DMS 273 (cell line): Measurements from ENCODE around the gene MYLK.

ENCODE experiments used
- DNase-seq: peaks from one replicate; lab custom pipeline; 2025; ENCODE audit not compliant: unreplicated experiment; lab: John Stamatoyannopoulos, UW

The MYLK gene

GRCh38 chr3:123778525-123778924, 105.6 kb downstream of the MYLK start:
- DNase-seq: no peak

DNA sequence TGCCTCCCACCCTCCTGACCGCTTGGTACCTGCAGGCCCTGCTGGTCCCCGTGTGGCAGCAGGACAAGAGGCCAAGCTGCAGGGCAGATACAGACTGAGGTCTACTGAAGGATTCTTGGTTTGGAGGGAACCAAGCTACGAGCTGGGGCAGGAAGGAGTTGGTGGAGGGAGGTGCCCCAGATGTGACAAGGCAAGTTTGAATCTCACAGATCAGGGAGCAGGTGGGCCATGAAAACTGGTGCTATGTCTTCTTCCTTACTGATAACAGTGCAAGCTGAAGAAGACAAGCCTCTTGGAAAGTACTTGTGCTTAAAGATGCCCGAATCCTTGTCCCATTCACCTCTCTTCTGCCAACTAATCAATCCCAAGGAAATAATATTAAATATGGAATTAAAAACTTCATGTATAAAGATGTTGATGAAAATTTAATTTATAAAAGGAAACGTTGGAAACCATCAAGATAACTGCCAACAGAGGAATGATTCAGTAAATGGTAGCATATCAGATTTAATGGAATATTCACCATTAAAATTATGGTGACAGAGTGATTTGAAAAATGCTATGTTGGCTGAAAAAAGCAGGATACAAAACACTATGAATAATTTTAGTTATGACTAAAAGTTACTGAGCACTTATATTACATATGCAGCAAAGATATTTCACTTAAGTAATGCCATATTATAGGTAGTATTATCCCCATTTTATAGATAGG, 107.9 kb downstream of the MYLK start:
- DNase-seq: no peak

GRCh38 chr3:123774474-123774873, 109.7 kb downstream of the MYLK start:
- no peak for DNase-seq

GRCh38 chr3:123773681-123774431, 110.3 kb downstream of the MYLK start:
- peak; percentile 69 for DNase-seq

- no peak for DNase-seq
Measured at GRCh38 chr3:123769356-123769743, 114.8 kb downstream of the MYLK start.

- DNase-seq: no peak
Measured at GRCh38 chr3:123768480-123769355, 115.4 kb downstream of the MYLK start.

DNA sequence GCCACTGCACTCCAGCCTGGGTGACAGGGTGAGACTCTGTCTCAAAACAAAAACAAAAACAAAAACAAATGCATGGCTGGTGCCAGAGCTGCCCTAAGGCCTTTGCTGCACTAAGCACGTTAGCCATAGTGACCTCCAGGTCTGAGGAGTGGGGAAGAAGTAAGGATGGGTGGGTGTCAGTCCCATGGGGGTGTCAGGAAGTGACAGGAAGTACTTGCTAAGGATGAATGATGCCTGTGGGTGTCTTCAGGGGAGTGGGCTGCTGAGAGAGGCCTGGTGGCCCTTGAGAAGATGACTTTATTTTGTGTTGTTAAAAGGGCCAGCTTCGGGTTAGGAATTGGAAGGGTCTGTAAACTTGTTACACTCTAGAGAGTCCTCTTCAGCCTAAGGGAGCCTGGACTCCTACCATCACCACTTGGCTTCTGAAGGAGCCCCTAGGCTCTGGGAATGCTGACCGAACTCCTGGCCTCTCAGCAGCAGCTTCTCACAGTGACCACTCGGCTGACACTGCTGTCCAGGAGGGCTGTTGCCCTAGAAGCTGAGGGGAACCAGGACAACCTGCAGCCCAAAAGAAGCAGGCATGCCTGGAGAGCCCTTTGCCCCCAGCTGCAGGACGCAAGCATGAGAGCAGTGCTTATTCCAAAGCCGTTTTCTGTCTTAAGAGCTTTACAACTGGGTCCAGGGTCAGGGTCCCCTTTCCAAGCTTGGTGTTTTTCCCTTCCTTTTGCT, 116.4 kb downstream of the MYLK start:
- no peak for DNase-seq

DNA sequence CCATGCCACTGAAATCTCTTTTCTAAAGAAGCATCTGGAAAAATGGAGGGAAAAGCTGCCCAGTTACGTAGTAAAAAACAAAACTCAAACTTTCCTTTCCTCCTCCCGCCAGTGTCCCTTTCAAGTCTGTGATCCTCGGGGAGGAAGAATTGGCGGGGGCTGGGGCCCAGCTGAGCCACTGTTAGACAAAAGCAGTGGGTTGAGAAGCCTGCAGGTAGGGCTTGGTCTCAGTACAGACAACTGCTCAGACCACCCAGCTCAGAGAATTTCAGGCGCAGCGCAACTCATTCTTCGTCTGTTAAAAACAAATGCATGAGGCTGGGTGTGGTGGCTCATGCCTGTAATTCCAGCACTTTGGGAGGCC, 117.1 kb downstream of the MYLK start:
- no peak for DNase-seq

GRCh38 chr3:123766193-123767008, 117.7 kb downstream of the MYLK start:
- DNase-seq: no peak

DNA sequence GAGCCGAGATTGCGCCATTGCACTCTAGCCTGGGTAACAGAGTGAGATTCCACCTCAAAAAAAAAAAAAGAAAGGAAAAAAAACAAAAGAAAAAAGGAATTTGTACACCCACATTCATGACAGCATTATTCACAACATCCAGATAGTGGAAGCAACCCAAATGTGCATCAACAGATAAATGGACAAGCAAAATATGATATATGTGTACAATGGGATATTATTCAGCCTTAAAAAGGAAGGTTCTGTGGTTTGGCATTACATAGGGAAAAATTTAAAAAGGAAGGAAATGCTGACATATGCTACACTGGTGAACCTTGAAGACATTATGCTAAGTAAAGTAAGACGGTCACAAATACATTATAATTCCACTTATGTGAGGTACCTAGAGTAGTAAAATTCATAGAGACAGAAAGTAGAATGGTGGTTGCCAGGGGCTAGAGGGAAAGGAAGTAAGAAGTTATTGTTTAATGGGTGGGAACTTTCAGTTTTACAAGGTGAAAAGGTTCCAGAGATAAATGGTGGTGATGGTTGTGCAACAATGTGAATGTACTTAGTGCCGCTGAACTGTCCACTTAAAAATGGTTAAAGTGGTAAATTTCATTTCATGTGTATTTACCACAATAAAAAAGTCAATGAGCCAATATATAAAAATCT, 118.5 kb downstream of the MYLK start:
- no peak for DNase-seq

DNA sequence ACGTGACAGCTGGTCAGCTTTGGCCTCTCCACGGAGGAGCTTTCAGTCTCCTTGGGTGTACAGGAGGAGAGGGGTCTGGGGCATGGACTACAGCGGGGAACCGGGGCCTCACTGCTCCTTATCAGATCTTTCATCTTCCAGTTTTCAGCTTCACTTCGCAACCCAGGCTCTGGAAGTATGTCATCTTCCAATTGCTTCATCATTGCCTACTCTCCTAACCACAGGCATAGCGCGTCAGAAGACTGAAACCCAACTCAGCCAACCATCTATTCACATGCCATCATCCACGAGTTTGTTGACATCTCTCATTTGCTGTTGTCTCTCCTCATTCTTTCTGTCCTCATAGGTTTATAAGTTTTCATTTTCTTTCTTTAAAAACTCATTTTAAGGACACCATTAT, 119.5 kb downstream of the MYLK start:
- DNase-seq: no peak

DNA sequence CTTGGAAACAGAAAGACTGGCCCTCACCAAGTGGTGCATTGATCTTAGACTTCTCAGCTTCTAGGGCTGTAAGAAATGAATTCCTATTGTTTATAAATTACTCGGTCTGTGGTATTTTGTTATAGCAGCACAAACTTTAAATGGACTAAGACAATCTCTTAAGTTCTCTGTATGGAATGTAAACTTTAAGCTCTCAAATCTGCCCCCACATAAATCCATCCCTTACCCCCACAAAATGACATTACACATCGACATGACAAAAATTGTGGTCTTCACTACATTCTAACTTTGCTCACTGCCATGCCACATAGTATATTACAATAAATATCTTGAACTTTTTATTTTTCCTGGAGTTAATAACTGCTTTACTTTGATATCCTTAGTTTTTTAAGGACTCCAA, 121.3 kb downstream of the MYLK start:
- no peak for DNase-seq

DNA sequence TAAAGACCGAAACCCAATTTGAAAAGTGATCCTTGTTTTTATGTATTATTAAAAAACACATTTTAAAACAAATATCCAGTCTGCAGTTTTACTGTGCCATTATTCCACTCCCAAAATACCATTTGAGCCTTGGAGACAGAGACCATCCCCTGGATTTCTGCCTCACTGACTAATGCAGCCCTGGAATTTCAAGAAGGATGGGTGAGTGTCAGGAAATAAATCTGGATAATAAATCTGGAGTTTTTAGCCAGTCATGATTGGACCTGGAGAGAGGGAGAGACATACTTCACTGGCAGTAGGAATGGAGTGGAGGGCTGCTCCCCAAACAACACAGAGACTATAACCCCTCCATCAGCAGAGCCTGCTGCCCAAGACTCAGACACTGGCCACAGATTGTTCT, 123.3 kb downstream of the MYLK start:
- no peak for DNase-seq

DNA sequence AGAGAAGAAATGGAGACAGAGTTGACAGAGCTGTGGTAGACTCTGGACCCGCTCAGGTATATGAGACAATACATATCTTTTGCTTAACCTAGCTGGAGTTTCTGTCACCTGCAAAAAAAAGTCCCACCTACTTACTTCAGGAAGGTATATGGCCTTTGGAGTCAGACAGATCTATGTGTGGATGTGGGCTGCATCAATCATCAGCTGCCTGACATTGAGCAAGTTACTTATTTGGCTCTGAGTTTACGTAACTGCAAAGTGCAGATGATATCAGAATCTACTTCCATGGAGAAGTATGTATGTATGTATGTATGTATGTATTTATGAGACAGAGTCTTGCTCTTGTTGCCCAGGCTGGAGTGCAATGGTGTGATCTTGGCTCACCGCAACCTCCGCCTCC, 124.3 kb downstream of the MYLK start:
- DNase-seq: no peak

- DNase-seq: no peak
Measured at GRCh38 chr3:123759311-123759710, 124.8 kb downstream of the MYLK start.

GRCh38 chr3:123758081-123758564, 126.0 kb downstream of the MYLK start:
- peak; percentile 40 for DNase-seq

DNA sequence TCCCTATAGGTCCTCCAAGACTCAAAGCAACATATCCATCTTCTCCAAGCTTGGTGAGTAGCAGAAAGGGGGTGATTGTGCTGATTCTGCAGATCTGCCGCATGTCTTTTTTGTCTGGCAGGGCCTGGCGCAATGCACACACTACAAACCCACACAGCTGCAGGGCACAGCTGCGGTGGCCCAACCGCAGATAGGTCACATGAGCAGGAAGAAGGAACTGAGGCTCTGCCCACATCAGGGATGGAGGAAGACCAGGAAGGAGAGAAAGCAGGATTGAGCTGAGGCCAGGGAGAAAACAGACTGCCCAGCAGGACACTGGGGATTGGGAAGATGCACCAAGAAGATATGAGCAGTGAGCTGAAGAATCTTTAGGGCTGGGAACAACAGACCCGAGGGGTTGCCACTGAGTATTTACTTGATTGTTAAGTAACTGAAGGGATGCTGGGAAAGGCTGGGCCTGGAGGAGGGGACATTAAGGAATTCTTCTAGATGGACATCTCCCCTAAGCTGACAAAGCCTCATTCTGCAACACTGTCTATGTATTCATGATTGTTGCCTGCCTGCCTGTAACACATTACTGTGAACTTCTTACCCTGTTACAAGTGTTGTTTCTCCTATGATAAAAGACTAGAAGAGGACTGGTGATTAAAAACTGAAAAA, 126.7 kb downstream of the MYLK start:
- DNase-seq: no peak

DNA sequence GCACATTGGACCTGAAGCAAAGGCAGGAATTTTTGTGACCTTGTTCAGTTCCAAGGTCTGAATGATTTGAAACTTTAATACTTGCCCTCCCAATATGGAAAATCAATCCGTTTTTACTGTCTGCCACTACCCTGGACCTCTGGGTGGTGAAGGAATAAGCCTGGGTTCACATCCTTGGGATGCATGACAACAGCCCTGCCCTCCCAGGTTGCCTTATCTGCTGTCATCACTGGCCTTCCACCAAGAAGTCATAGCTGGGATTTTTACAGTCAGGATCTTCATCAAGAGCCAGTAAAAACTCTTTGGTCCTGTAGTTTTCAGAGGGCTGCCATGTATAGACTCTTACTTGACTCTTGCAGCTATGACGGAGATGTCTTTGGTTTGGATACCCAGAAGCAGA, 128.6 kb downstream of the MYLK start:
- DNase-seq: no peak

- no peak for DNase-seq
Measured at GRCh38 chr3:123755085-123755484, 129.0 kb downstream of the MYLK start.
